Measurements from ENCODE around the gene APH1B.

GRCh38 chr15:63353887-63354286 is 76.5 kb downstream of the APH1B start:
- TF ChIP-seq REST (IDR thresholded peaks at IDR 0.05; ENCODE audit: low read depth) (no peak), RAD21 (IDR thresholded peaks at IDR 0.05; ENCODE audit: low read depth) (no peak), EP300 (IDR thresholded peaks at IDR 0.05; ENCODE audit: borderline replicate concordance) (no peak), TCF12 (IDR thresholded peaks at IDR 0.05; ENCODE audit: low read depth) (no peak), CREB1 (IDR thresholded peaks at IDR 0.05; ENCODE audit: low read depth) (no peak), YY1 (IDR thresholded peaks at IDR 0.05; ENCODE audit: low read depth) (no peak), FOXM1 (IDR thresholded peaks at IDR 0.05; ENCODE audit: borderline replicate concordance, low read depth) (no peak)
- TF ChIP-seq, protein P1, sequence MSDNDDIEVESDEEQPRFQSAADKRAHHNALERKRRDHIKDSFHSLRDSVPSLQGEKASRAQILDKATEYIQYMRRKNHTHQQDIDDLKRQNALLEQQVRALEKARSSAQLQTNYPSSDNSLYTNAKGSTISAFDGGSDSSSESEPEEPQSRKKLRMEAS (IDR thresholded peaks at IDR 0.05), result no peak

Measured in Ishikawa (cell line).